Right hindlimb (tissue), 1 donor: ENCODE results near the gene TCERG1.
"Not testable (repeated sequence)": the region's sequence is repeated elsewhere in the genome, so short reads cannot be mapped to it uniquely, and the experiment has no call there.

Source experiments
- DNase-seq: peaks from one replicate; pipeline ENCODE4 v3.0.0-alpha.2; 2018

The TCERG1 gene

GRCh38 chr5:146523698-146524097 lies 76.6 kb downstream of the TCERG1 start:
- no peak for DNase-seq

DNA sequence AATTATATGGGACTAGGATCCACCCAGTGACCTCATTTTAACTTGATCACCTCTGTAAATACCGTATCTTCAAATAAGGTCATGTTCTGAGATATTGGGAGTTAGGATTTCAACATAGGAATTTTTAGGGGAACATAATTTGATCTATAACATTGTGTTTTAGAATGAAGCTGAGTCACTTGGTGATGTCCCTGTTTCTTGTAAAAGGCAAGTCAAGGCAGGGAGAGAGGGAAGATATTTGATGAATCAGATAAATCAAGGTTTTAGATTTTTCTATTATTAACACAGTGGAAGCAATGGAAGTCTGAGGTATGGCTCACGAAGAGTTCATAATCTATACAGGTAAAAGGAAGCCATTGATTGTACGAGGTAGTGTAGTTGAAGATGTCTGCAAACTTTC lies 80.7 kb downstream of the TCERG1 start:
- DNase-seq, result no peak

DNA sequence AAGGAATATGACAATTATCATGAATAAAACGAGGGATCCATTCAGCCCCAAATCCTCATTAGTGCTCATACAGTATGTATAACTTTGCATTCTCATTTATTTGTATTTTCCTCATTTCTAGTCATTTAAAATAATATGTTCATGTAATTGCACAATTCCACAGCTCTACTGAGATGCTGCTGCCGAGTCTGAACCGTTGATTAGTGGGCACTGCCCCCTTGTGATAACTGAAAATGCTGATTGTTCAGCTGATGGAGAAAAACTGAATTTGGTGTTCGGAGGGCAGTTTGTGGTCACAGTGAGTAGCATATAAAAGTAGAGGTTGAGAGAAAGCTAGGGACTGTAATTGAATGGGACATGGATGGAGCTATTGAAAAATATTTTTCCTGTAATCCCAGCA lies 81.1 kb downstream of the TCERG1 start:
- DNase-seq, result no peak

DNA sequence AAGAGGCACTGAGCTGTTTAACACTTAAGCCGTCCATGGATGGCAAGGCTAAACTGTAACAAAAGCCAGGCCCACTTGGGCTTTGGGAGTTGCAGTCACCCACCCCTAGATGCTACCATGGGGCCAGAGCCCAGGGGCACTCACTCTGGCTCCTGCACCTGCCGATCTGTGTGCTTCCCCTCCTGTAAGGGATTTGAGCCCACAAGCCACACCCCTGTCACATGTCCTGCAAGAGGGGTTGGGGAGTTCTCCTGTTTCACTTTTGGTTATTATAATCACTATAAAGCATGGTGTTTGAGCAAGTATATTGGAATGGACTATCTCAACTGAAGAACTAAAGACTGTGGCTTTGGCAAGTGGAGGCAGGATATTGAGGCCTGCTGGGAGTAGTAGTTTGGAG lies 82.9 kb downstream of the TCERG1 start:
- no peak for DNase-seq

DNA sequence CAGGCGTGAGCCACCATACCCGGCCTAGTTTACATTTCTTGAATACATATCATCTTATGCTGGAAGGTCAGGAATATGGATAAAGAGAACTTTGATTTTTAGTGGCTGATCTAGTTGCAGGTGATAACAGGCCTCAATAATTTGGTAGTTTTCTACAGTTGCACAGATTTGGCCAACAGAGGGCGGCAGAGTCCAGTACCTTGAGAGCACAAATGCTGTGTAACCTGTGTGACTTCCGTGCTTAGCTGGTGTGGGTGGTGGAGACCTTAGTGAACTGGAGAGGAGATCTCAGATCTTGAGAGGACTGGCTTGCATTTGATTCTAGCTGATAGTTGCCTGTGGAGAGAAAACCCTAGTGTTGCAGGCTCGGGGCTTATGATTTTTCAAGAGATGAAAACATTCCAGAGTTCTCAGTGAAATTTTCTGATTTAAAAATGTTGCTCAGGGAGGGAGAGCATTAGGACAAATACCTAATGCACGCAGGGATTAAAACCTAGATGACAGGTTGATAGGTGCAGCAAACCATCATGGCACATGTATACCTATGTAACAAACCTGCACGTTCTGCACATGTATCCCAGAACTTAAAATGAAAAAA lies 86.2 kb downstream of the TCERG1 start:
- peak; percentile 57 for DNase-seq

GRCh38 chr5:146533882-146534281 lies 86.7 kb downstream of the TCERG1 start:
- DNase-seq, result no peak

GRCh38 chr5:146538432-146538831 lies 91.3 kb downstream of the TCERG1 start:
- no peak for DNase-seq

- no peak for DNase-seq
Measured at GRCh38 chr5:146539973-146540372, 92.8 kb downstream of the TCERG1 start.

- no peak for DNase-seq
Measured at GRCh38 chr5:146540414-146540813, 93.3 kb downstream of the TCERG1 start.

- DNase-seq, result peak; percentile 67
Measured at GRCh38 chr5:146541958-146542849, 95.1 kb downstream of the TCERG1 start.

DNA sequence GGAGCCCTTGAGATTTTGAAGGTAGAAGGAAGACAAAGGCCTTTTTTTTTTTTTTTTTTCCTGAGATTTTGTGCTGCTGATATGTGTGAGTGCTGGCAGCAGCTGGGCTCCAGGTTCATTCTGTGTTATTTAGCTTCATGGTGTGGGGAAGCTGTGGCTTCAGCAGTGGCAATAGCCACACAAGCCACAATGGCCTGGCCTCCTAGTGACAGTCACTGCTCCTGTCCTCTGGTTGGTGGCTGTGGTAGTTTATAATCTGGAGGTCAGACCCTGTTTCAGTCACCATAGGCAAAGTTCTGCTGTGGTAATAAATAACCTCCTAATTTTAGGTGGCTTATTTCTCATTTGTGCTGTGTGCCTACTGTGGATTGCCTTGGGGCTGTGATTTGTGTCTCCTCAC lies 97.1 kb downstream of the TCERG1 start:
- no peak for DNase-seq

DNA sequence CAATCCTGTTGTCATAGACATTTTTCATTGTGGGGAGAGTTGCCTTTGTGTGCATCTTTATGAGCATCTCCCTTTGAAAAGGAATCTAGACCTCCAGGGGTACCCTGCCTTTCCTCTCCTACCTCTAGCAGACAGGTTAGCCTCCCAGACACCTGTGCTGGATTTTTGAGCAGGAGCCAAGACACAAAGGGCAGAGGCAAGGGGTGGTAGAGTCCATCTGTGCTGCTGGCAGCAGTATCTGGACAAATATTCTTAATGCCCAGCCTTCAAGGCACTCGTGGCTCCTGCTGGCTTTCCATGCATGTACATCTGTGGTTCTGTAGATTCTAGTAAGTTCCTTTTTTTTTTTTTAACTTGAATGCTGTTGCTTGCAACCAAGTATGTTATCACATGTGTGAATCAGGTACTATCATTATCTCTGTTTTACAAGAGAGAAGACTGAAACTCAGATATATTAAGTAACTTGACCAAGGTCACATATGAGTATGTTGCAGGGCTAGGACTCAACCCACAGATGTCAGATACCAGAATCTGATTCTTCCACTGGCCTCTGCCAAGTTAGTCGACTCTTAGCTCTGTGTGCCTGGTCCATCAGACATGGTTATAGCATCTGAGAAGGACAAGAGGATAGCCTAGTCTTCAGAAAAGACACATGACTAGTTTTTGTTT lies 101.8 kb downstream of the TCERG1 start:
- DNase-seq, result no peak

- no peak for DNase-seq
Measured at GRCh38 chr5:146549615-146550014, 102.5 kb downstream of the TCERG1 start.

DNA sequence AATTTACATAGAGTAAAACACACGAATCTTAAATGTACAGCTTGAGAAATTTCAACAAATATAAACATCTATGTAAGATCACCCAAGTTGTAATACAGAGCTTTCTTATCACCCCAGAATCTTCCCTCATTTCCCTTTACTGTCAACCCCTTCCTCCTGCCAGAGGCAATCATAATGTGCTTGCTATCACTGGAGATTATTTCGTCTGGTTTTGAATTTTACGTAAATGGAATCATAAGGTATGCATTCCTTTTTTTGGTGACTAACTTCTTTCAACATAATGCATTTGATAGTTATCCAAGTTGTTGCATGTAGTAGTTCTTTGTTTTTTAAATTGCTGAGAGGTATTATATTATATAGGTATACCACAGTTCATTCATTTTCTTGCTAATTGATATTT lies 106.3 kb downstream of the TCERG1 start:
- DNase-seq, result no peak

GRCh38 chr5:146556884-146557283 lies 109.8 kb downstream of the TCERG1 start:
- DNase-seq, result not testable (repeated sequence)

DNA sequence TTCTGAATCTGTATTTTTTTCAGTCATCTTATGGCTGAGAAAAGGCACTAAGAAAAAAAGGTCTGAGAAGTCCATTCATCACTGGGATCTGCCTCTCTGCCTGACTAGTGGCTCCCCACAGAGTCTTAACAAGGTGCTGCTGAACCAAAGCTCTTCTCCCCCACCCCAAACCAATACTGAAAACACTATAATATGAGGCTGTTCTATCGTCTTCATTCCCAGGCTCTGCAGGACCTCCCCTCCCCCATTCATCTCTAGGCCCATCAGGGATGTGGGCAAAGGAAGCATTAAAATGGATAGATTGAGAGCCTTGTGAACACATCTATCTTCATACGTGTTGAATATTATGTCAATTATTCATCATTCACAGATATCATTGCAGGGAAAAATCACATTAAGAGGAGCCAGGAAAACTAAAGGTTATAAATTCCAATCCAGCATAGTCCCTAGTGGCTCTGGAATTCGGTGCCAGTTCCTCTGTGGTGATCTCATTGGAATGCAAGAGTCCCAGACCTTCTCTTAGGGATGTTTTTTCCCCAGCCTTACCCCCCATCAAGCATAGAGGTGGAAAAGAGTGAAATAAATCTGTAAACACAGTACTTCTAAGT lies 113.2 kb downstream of the TCERG1 start:
- DNase-seq, result no peak
